Measurements from ENCODE around the gene MAML2. TPM values are rescaled to one million over a fixed set of nuclear protein-coding genes. Genes with fewer than 3 reads are reported as not detected.

The MAML2 gene
- total RNA-seq, 4 donors from 2014 or later, result 19.0 to 36.4 (median 31.4) TPM

- no peaks in the 10 kb centered on the region for H3K9me3 ChIP-seq
- no peak overlapping the region for H3K27ac ChIP-seq
- DNase-seq, result no peak
- H3K4me3 ChIP-seq (replicated peaks in 1 of 3), result no peak overlapping the region
- H3K4me1 ChIP-seq, result no peaks in the 10 kb centered on the region
- intact Hi-C loops (cut with DNase I), result no loop called here
- H3K36me3 ChIP-seq, result no peaks in the 10 kb centered on the region
- no peak for TF ChIP-seq POLR2A (IDR thresholded peaks at IDR 0.05)
- no peak for TF ChIP-seq CTCF (IDR thresholded peaks at IDR 0.05)
- no peaks in the 10 kb centered on the region for H3K27me3 ChIP-seq
Measured at GRCh38 chr11:95937358-95937757, 405.6 kb downstream of the MAML2 start.

- H3K36me3 ChIP-seq, result no peaks in the 10 kb centered on the region
- no peaks in the 10 kb centered on the region for H3K4me1 ChIP-seq
- no peaks in the 10 kb centered on the region for H3K27me3 ChIP-seq
- no peak overlapping the region for H3K4me3 ChIP-seq (replicated peaks in 1 of 3)
- 88 to 94% methylated on average over 5 of the region's 5 CpGs for WGBS, 2 donors
- no peak for TF ChIP-seq CTCF (IDR thresholded peaks at IDR 0.05)
- intact Hi-C loops (cut with DNase I), result no loop called here
- no peak for DNase-seq
- no peaks in the 10 kb centered on the region for H3K9me3 ChIP-seq
- H3K27ac ChIP-seq, result no peak overlapping the region
Measured at GRCh38 chr11:95933594-95933993, 409.4 kb downstream of the MAML2 start.

- Histone ChIP-seq H3K9me3 (no peaks in the 10 kb centered on the region), H3K27me3 (no peaks in the 10 kb centered on the region), H3K36me3 (no peaks in the 10 kb centered on the region), H3K4me3 (replicated peaks in 1 of 3) (no peak overlapping the region), H3K27ac (no peak overlapping the region), H3K4me1 (no peaks in the 10 kb centered on the region)
- intact Hi-C loops (cut with DNase I), result no loop called here
- no peak for TF ChIP-seq CTCF (IDR thresholded peaks at IDR 0.05)
- no peak for TF ChIP-seq POLR2A (IDR thresholded peaks at IDR 0.05)
- DNase-seq, result no peak
- WGBS, 2 donors, result 81 to 83% methylated on average over 1 of the region's 1 CpG
Measured at GRCh38 chr11:95931916-95932315, 411.1 kb downstream of the MAML2 start.

GRCh38 chr11:95930948-95931347, 412.0 kb downstream of the MAML2 start:
- DNase-seq, result no peak
- no peak overlapping the region for H3K4me3 ChIP-seq (replicated peaks in 1 of 3)
- no peaks in the 10 kb centered on the region for H3K36me3 ChIP-seq
- no peaks in the 10 kb centered on the region for H3K9me3 ChIP-seq
- intact Hi-C loops (cut with DNase I), result no loop called here
- H3K27ac ChIP-seq, result no peak overlapping the region
- no peak for TF ChIP-seq CTCF (IDR thresholded peaks at IDR 0.05)
- no peak for TF ChIP-seq POLR2A (IDR thresholded peaks at IDR 0.05)
- H3K4me1 ChIP-seq, result no peaks in the 10 kb centered on the region
- H3K27me3 ChIP-seq, result no peaks in the 10 kb centered on the region
- 74 to 83% methylated on average over 1 of the region's 1 CpG for WGBS, 2 donors

- no peaks in the 10 kb centered on the region for H3K36me3 ChIP-seq
Measured at GRCh38 chr11:95926726-95927125, 416.3 kb downstream of the MAML2 start.

More at GRCh38 chr11:95926726-95927125, 416.3 kb downstream of the MAML2 start:
- DNase-seq, result no peak
- Histone ChIP-seq H3K4me3 (replicated peaks in 1 of 3) (no peak overlapping the region), H3K4me1 (peaks cover 10 to 20% of the 10 kb centered on the region in 2 donors), H3K27ac (no peak overlapping the region), H3K27me3 (no peaks in the 10 kb centered on the region), H3K9me3 (no peaks in the 10 kb centered on the region)
- 62 to 68% methylated on average over 1 of the region's 1 CpG for WGBS, 2 donors
- no peak for TF ChIP-seq POLR2A (IDR thresholded peaks at IDR 0.05)
- TF ChIP-seq CTCF (IDR thresholded peaks at IDR 0.05), result no peak
- intact Hi-C loops (cut with DNase I), result no loop called here

MicroRNAs encoded within 50 kb of the gene (microRNA counts, 767-probe panel; counts per million panel counts)
- microRNA hsa-miR-1260b, result 3,127 to 3,285 counts per million in 2 donors

Small RNA genes within 50 kb of the gene (microRNA-seq; reads per million reads assigned to microRNA genes)
- not detected for gene MIR1260B

Small RNA genes within 50 kb of the gene (small RNA-seq; reads per million reads assigned to genes)
- not detected for gene MIR1260B

Other genes with a start within 250 kb of the MAML2 start
- 10 to 100 TPM; 24.8 to 44.9 (median 28.8) TPM for gene CCDC82, start 46.7 kb upstream of the MAML2 start, total RNA-seq
- gene JRKL, start 46.8 kb upstream of the MAML2 start, total RNA-seq, result 10 to 100 TPM in 2 of 4 donors, 1 to 10 TPM in 2; 9.4 to 11.6 (median 10.4) TPM